ENCODE measurements around the gene LAMA2.

Gene LAMA2

GRCh38 chr6:128903715-128904114, 20.8 kb downstream of the LAMA2 start:
- Histone ChIP-seq H3K9me3 (ENCODE audit: control insufficient read depth, low read length) (no peaks in the 10 kb centered on the region), H3K4me3 (ENCODE audit: extremely low read depth, insufficient read depth, low read length, poor library complexity, severe bottlenecking) (no peak overlapping the region), H3K36me3 (ENCODE audit: control insufficient read depth, insufficient read depth, low read length) (no peaks in the 10 kb centered on the region), H3K4me1 (ENCODE audit: control insufficient read depth, insufficient read depth, low read length, poor library complexity, severe bottlenecking) (no peaks in the 10 kb centered on the region), H3K27ac (ENCODE audit: low read depth, low read length, severe bottlenecking) (no peak overlapping the region)
- 86 to 93% methylated on average over 2 to 3 of the region's 5 CpGs for WGBS, 2 experiments (ENCODE audit: insufficient coverage in 2 of 2)

- Histone ChIP-seq H3K9me3 (ENCODE audit: control insufficient read depth, low read length) (no peaks in the 10 kb centered on the region), H3K4me1 (ENCODE audit: control insufficient read depth, insufficient read depth, low read length, poor library complexity, severe bottlenecking) (no peaks in the 10 kb centered on the region), H3K27ac (ENCODE audit: low read depth, low read length, severe bottlenecking) (no peak overlapping the region), H3K36me3 (ENCODE audit: control insufficient read depth, insufficient read depth, low read length) (no peaks in the 10 kb centered on the region), H3K4me3 (ENCODE audit: extremely low read depth, insufficient read depth, low read length, poor library complexity, severe bottlenecking) (no peak overlapping the region)
- WGBS, 2 experiments (ENCODE audit: insufficient coverage in 2 of 2): 89% methylated on average over 1 of the region's 2 CpGs; no CpG with 5 or more reads in 1 of the 2 experiments
Measured at GRCh38 chr6:128914051-128914450, 31.1 kb downstream of the LAMA2 start.

- 100% methylated on average over 1 of the region's 2 CpGs for WGBS, 2 experiments (ENCODE audit: insufficient coverage in 2 of 2)
- H3K36me3 ChIP-seq (ENCODE audit: control insufficient read depth, insufficient read depth, low read length): no peaks in the 10 kb centered on the region
- H3K4me3 ChIP-seq (ENCODE audit: extremely low read depth, insufficient read depth, low read length, poor library complexity, severe bottlenecking): no peak overlapping the region
- no peaks in the 10 kb centered on the region for H3K9me3 ChIP-seq (ENCODE audit: control insufficient read depth, low read length)
- no peak overlapping the region for H3K27ac ChIP-seq (ENCODE audit: low read depth, low read length, severe bottlenecking)
- no peaks in the 10 kb centered on the region for H3K4me1 ChIP-seq (ENCODE audit: control insufficient read depth, insufficient read depth, low read length, poor library complexity, severe bottlenecking)
Measured at GRCh38 chr6:128918886-128919285, 35.9 kb downstream of the LAMA2 start.

GRCh38 chr6:128919412-128920180, 36.7 kb downstream of the LAMA2 start:
- Histone ChIP-seq H3K9me3 (ENCODE audit: control insufficient read depth, low read length) (no peaks in the 10 kb centered on the region), H3K4me1 (ENCODE audit: control insufficient read depth, insufficient read depth, low read length, poor library complexity, severe bottlenecking) (no peaks in the 10 kb centered on the region), H3K4me3 (ENCODE audit: extremely low read depth, insufficient read depth, low read length, poor library complexity, severe bottlenecking) (no peak overlapping the region), H3K27ac (ENCODE audit: low read depth, low read length, severe bottlenecking) (no peak overlapping the region), H3K36me3 (ENCODE audit: control insufficient read depth, insufficient read depth, low read length) (no peaks in the 10 kb centered on the region)
- WGBS, 2 experiments (ENCODE audit: insufficient coverage in 2 of 2): 100% methylated on average over 1 of the region's 2 CpGs; no CpG with 5 or more reads in 1 of the 2 experiments

GRCh38 chr6:128925765-128926164, 42.8 kb downstream of the LAMA2 start:
- Histone ChIP-seq H3K36me3 (ENCODE audit: control insufficient read depth, insufficient read depth, low read length) (no peaks in the 10 kb centered on the region), H3K4me1 (ENCODE audit: control insufficient read depth, insufficient read depth, low read length, poor library complexity, severe bottlenecking) (no peaks in the 10 kb centered on the region), H3K9me3 (ENCODE audit: control insufficient read depth, low read length) (no peaks in the 10 kb centered on the region), H3K4me3 (ENCODE audit: extremely low read depth, insufficient read depth, low read length, poor library complexity, severe bottlenecking) (no peak overlapping the region), H3K27ac (ENCODE audit: low read depth, low read length, severe bottlenecking) (no peak overlapping the region)
- WGBS, 2 experiments (ENCODE audit: insufficient coverage in 2 of 2): 82 to 86% methylated on average over 1 of the region's 1 CpG

- no peaks in the 10 kb centered on the region for H3K9me3 ChIP-seq (ENCODE audit: control insufficient read depth, low read length)
- H3K36me3 ChIP-seq (ENCODE audit: control insufficient read depth, insufficient read depth, low read length): no peaks in the 10 kb centered on the region
- WGBS, 2 experiments (ENCODE audit: insufficient coverage in 2 of 2): 89 to 97% methylated on average over 15 to 29 of the region's 34 CpGs
- no peaks in the 10 kb centered on the region for H3K4me1 ChIP-seq (ENCODE audit: control insufficient read depth, insufficient read depth, low read length, poor library complexity, severe bottlenecking)
- no peak overlapping the region for H3K27ac ChIP-seq (ENCODE audit: low read depth, low read length, severe bottlenecking)
- H3K4me3 ChIP-seq (ENCODE audit: extremely low read depth, insufficient read depth, low read length, poor library complexity, severe bottlenecking): no peak overlapping the region
Measured at GRCh38 chr6:128929869-128930268, 46.9 kb downstream of the LAMA2 start.

- WGBS, 2 experiments (ENCODE audit: insufficient coverage in 2 of 2): 83 to 100% methylated on average over 1 to 4 of the region's 5 CpGs
- Histone ChIP-seq H3K4me3 (ENCODE audit: extremely low read depth, insufficient read depth, low read length, poor library complexity, severe bottlenecking) (no peak overlapping the region), H3K36me3 (ENCODE audit: control insufficient read depth, insufficient read depth, low read length) (no peaks in the 10 kb centered on the region), H3K4me1 (ENCODE audit: control insufficient read depth, insufficient read depth, low read length, poor library complexity, severe bottlenecking) (no peaks in the 10 kb centered on the region), H3K27ac (ENCODE audit: low read depth, low read length, severe bottlenecking) (no peak overlapping the region), H3K9me3 (ENCODE audit: control insufficient read depth, low read length) (no peaks in the 10 kb centered on the region)
Measured at GRCh38 chr6:128930321-128930720, 47.4 kb downstream of the LAMA2 start.

GRCh38 chr6:128932061-128932460, 49.1 kb downstream of the LAMA2 start:
- H3K4me3 ChIP-seq (ENCODE audit: extremely low read depth, insufficient read depth, low read length, poor library complexity, severe bottlenecking): no peak overlapping the region
- H3K36me3 ChIP-seq (ENCODE audit: control insufficient read depth, insufficient read depth, low read length): no peaks in the 10 kb centered on the region
- no CpG with 5 or more reads among the region's 1 CpG for WGBS, 2 experiments (ENCODE audit: insufficient coverage in 2 of 2)
- no peaks in the 10 kb centered on the region for H3K9me3 ChIP-seq (ENCODE audit: control insufficient read depth, low read length)
- no peak overlapping the region for H3K27ac ChIP-seq (ENCODE audit: low read depth, low read length, severe bottlenecking)
- no peaks in the 10 kb centered on the region for H3K4me1 ChIP-seq (ENCODE audit: control insufficient read depth, insufficient read depth, low read length, poor library complexity, severe bottlenecking)

GRCh38 chr6:128950864-128951263, 67.9 kb downstream of the LAMA2 start:
- H3K4me3 ChIP-seq (ENCODE audit: extremely low read depth, insufficient read depth, low read length, poor library complexity, severe bottlenecking): no peak overlapping the region
- no peaks in the 10 kb centered on the region for H3K9me3 ChIP-seq (ENCODE audit: control insufficient read depth, low read length)
- H3K27ac ChIP-seq (ENCODE audit: low read depth, low read length, severe bottlenecking): no peak overlapping the region
- no CpG with 5 or more reads among the region's 1 CpG for WGBS, 2 experiments (ENCODE audit: insufficient coverage in 2 of 2)
- no peaks in the 10 kb centered on the region for H3K36me3 ChIP-seq (ENCODE audit: control insufficient read depth, insufficient read depth, low read length)
- H3K4me1 ChIP-seq (ENCODE audit: control insufficient read depth, insufficient read depth, low read length, poor library complexity, severe bottlenecking): no peaks in the 10 kb centered on the region

- no peaks in the 10 kb centered on the region for H3K9me3 ChIP-seq (ENCODE audit: control insufficient read depth, low read length)
- no peaks in the 10 kb centered on the region for H3K4me1 ChIP-seq (ENCODE audit: control insufficient read depth, insufficient read depth, low read length, poor library complexity, severe bottlenecking)
- H3K36me3 ChIP-seq (ENCODE audit: control insufficient read depth, insufficient read depth, low read length): no peaks in the 10 kb centered on the region
- H3K4me3 ChIP-seq (ENCODE audit: extremely low read depth, insufficient read depth, low read length, poor library complexity, severe bottlenecking): no peak overlapping the region
- no peak overlapping the region for H3K27ac ChIP-seq (ENCODE audit: low read depth, low read length, severe bottlenecking)
- 86% methylated on average over 2 of the region's 3 CpGs; no CpG with 5 or more reads in 1 of the 2 experiments for WGBS, 2 experiments (ENCODE audit: insufficient coverage in 2 of 2)
Measured at GRCh38 chr6:128952902-128953301, 70.0 kb downstream of the LAMA2 start.

- no peak overlapping the region for H3K4me3 ChIP-seq (ENCODE audit: extremely low read depth, insufficient read depth, low read length, poor library complexity, severe bottlenecking)
- no peak overlapping the region for H3K27ac ChIP-seq (ENCODE audit: low read depth, low read length, severe bottlenecking)
- H3K9me3 ChIP-seq (ENCODE audit: control insufficient read depth, low read length): no peaks in the 10 kb centered on the region
- no CpG with 5 or more reads among the region's 1 CpG for WGBS, 2 experiments (ENCODE audit: insufficient coverage in 2 of 2)
- no peaks in the 10 kb centered on the region for H3K4me1 ChIP-seq (ENCODE audit: control insufficient read depth, insufficient read depth, low read length, poor library complexity, severe bottlenecking)
- H3K36me3 ChIP-seq (ENCODE audit: control insufficient read depth, insufficient read depth, low read length): no peaks in the 10 kb centered on the region
Measured at GRCh38 chr6:128954308-128955043, 71.5 kb downstream of the LAMA2 start.
